HepG2 (cell line): ENCODE results near the gene COBLL1.

Experiments used
- ETV5 ChIP-seq: IDR thresholded peaks from 2 replicates; pipeline ENCODE4 v1.6.1; 2018; ENCODE audit warnings: missing biosample characterization, missing genetic modification reagents, inconsistent platforms, borderline replicate concordance
- EZH2 ChIP-seq: conservative IDR thresholded peaks from 2 replicates; pipeline ENCODE4 v1.6.1; 2012; ENCODE audit warnings: mild to moderate bottlenecking, low read depth, low read length, moderate library complexity
- MYC ChIP-seq: sonication (generic); formaldehyde crosslinking; IDR thresholded peaks from 2 replicates; pipeline ENCODE4 v1.9.0; 2021; ENCODE audit warnings: missing genetic modification reagents, borderline replicate concordance
- MZF1 ChIP-seq: sonication (generic); formaldehyde crosslinking; IDR thresholded peaks from 2 replicates; pipeline ENCODE4 v1.8.1; 2023; ENCODE audit warnings: mild to moderate bottlenecking, missing genetic modification reagents, borderline replicate concordance
- NFYB ChIP-seq: sonication (generic); formaldehyde crosslinking; IDR thresholded peaks from 2 replicates; pipeline ENCODE4 v1.4.0; 2020; ENCODE audit warnings: missing genetic modification reagents
- NR1H2 ChIP-seq: sonication (generic); formaldehyde crosslinking; IDR thresholded peaks from 2 replicates; pipeline ENCODE4 v1.8.1; 2022; ENCODE audit warnings: low read depth, missing genetic modification reagents, borderline replicate concordance
- POLR2A ChIP-seq, 2 experiments: IDR thresholded peaks; 2 replicates each; pipeline ENCODE4 v1.6.1; 2011; ENCODE audit warnings: low read depth in 2 of 2, low read length in 2 of 2, mild to moderate bottlenecking in 1 of 2, moderate library complexity in 1 of 2; ENCODE audit not compliant: insufficient read depth in 1 of 2
- POLR2AphosphoS5 ChIP-seq: IDR thresholded peaks from 2 replicates; pipeline ENCODE4 v1.6.1; 2012; ENCODE audit warnings: low read depth, low read length
- ZNF558 ChIP-seq: sonication (generic); formaldehyde crosslinking; IDR thresholded peaks from 2 replicates; pipeline ENCODE4 v1.9.0; 2022; ENCODE audit warnings: mild to moderate bottlenecking, missing genetic modification reagents, borderline replicate concordance
- TF ChIP-seq, protein P1 (sequence below): sonication (generic); formaldehyde crosslinking; IDR thresholded peaks from 2 replicates; pipeline ENCODE4 v1.5.0; 2020; ENCODE audit warnings: mild to moderate bottlenecking, missing genetic modification reagents, moderate library complexity
- TF ChIP-seq, protein P2 (sequence below), 2 experiments: fragments of 450-650 bp in 1 of 2; sonication (generic) in 1 of 2; formaldehyde crosslinking in 1 of 2; IDR thresholded peaks; 2 replicates each; pipeline versions ENCODE4 v1.6.1 to v1.8.0; 2016 to 2022; ENCODE audit warnings: antibody characterized with exemption in 1 of 2, mild to moderate bottlenecking in 1 of 2, missing genetic modification reagents in 1 of 2
- TF ChIP-seq, protein P3 (sequence below), 2 experiments: IDR thresholded peaks; 2 replicates each; pipeline ENCODE4 v1.6.1; 2011 to 2012; ENCODE audit warnings: low read length in 2 of 2, borderline replicate concordance in 1 of 2, low read depth in 1 of 2, mild to moderate bottlenecking in 1 of 2, moderate library complexity in 1 of 2
- TF ChIP-seq, protein P4 (sequence below): sonication (generic); formaldehyde crosslinking; IDR thresholded peaks from 2 replicates; pipeline ENCODE4 v1.4.0; 2020; ENCODE audit warnings: missing genetic modification reagents

DNA sequence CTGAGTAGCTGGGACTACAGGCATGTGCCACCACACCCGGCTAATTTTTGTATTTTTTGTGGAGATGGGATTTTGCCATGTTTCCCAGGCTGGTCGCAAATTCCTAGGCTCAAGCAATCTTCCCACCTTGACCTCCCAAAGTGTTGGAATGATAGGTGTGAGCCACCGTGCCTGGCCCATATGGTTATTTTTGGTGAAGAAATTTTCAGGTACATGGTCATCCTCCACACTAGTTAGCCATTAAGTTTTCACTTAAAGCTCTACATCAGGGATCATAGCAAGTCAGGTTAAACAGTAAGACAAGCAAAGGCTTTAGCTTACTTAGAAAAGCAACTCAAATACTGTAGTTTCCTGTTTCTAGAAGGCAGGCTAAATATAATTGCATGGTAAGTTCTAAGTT is 116.1 kb downstream of the COBLL1 start:
- TF ChIP-seq, protein P1, sequence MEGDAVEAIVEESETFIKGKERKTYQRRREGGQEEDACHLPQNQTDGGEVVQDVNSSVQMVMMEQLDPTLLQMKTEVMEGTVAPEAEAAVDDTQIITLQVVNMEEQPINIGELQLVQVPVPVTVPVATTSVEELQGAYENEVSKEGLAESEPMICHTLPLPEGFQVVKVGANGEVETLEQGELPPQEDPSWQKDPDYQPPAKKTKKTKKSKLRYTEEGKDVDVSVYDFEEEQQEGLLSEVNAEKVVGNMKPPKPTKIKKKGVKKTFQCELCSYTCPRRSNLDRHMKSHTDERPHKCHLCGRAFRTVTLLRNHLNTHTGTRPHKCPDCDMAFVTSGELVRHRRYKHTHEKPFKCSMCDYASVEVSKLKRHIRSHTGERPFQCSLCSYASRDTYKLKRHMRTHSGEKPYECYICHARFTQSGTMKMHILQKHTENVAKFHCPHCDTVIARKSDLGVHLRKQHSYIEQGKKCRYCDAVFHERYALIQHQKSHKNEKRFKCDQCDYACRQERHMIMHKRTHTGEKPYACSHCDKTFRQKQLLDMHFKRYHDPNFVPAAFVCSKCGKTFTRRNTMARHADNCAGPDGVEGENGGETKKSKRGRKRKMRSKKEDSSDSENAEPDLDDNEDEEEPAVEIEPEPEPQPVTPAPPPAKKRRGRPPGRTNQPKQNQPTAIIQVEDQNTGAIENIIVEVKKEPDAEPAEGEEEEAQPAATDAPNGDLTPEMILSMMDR (CRISPR knock-in tag): no peak
- TF ChIP-seq EZH2 (no peak), MZF1 (CRISPR knock-in tag) (no peak), NR1H2 (CRISPR knock-in tag) (no peak), NFYB (CRISPR knock-in tag) (no peak), MYC (CRISPR knock-in tag) (no peak), ETV5 (CRISPR knock-in tag) (no peak), POLR2A (IDR thresholded peaks at IDR 0.05; ENCODE audit: insufficient read depth in 1 of 2, low read depth in 2 of 2, low read length in 2 of 2) (no peak), POLR2AphosphoS5 (no peak), ZNF558 (CRISPR knock-in tag) (no peak)
- TF ChIP-seq, protein P2, sequence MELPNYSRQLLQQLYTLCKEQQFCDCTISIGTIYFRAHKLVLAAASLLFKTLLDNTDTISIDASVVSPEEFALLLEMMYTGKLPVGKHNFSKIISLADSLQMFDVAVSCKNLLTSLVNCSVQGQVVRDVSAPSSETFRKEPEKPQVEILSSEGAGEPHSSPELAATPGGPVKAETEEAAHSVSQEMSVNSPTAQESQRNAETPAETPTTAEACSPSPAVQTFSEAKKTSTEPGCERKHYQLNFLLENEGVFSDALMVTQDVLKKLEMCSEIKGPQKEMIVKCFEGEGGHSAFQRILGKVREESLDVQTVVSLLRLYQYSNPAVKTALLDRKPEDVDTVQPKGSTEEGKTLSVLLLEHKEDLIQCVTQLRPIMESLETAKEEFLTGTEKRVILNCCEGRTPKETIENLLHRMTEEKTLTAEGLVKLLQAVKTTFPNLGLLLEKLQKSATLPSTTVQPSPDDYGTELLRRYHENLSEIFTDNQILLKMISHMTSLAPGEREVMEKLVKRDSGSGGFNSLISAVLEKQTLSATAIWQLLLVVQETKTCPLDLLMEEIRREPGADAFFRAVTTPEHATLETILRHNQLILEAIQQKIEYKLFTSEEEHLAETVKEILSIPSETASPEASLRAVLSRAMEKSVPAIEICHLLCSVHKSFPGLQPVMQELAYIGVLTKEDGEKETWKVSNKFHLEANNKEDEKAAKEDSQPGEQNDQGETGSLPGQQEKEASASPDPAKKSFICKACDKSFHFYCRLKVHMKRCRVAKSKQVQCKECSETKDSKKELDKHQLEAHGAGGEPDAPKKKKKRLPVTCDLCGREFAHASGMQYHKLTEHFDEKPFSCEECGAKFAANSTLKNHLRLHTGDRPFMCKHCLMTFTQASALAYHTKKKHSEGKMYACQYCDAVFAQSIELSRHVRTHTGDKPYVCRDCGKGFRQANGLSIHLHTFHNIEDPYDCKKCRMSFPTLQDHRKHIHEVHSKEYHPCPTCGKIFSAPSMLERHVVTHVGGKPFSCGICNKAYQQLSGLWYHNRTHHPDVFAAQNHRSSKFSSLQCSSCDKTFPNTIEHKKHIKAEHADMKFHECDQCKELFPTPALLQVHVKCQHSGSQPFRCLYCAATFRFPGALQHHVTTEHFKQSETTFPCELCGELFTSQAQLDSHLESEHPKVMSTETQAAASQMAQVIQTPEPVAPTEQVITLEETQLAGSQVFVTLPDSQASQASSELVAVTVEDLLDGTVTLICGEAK (IDR thresholded peaks at IDR 0.05): no peak
- TF ChIP-seq, protein P2 (CRISPR knock-in tag; IDR thresholded peaks at IDR 0.05): no peak
- TF ChIP-seq, protein P3, sequence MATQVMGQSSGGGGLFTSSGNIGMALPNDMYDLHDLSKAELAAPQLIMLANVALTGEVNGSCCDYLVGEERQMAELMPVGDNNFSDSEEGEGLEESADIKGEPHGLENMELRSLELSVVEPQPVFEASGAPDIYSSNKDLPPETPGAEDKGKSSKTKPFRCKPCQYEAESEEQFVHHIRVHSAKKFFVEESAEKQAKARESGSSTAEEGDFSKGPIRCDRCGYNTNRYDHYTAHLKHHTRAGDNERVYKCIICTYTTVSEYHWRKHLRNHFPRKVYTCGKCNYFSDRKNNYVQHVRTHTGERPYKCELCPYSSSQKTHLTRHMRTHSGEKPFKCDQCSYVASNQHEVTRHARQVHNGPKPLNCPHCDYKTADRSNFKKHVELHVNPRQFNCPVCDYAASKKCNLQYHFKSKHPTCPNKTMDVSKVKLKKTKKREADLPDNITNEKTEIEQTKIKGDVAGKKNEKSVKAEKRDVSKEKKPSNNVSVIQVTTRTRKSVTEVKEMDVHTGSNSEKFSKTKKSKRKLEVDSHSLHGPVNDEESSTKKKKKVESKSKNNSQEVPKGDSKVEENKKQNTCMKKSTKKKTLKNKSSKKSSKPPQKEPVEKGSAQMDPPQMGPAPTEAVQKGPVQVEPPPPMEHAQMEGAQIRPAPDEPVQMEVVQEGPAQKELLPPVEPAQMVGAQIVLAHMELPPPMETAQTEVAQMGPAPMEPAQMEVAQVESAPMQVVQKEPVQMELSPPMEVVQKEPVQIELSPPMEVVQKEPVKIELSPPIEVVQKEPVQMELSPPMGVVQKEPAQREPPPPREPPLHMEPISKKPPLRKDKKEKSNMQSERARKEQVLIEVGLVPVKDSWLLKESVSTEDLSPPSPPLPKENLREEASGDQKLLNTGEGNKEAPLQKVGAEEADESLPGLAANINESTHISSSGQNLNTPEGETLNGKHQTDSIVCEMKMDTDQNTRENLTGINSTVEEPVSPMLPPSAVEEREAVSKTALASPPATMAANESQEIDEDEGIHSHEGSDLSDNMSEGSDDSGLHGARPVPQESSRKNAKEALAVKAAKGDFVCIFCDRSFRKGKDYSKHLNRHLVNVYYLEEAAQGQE (IDR thresholded peaks at IDR 0.05; ENCODE audit: borderline replicate concordance in 1 of 2, low read depth in 1 of 2, low read length in 2 of 2): no peak
- TF ChIP-seq, protein P4, sequence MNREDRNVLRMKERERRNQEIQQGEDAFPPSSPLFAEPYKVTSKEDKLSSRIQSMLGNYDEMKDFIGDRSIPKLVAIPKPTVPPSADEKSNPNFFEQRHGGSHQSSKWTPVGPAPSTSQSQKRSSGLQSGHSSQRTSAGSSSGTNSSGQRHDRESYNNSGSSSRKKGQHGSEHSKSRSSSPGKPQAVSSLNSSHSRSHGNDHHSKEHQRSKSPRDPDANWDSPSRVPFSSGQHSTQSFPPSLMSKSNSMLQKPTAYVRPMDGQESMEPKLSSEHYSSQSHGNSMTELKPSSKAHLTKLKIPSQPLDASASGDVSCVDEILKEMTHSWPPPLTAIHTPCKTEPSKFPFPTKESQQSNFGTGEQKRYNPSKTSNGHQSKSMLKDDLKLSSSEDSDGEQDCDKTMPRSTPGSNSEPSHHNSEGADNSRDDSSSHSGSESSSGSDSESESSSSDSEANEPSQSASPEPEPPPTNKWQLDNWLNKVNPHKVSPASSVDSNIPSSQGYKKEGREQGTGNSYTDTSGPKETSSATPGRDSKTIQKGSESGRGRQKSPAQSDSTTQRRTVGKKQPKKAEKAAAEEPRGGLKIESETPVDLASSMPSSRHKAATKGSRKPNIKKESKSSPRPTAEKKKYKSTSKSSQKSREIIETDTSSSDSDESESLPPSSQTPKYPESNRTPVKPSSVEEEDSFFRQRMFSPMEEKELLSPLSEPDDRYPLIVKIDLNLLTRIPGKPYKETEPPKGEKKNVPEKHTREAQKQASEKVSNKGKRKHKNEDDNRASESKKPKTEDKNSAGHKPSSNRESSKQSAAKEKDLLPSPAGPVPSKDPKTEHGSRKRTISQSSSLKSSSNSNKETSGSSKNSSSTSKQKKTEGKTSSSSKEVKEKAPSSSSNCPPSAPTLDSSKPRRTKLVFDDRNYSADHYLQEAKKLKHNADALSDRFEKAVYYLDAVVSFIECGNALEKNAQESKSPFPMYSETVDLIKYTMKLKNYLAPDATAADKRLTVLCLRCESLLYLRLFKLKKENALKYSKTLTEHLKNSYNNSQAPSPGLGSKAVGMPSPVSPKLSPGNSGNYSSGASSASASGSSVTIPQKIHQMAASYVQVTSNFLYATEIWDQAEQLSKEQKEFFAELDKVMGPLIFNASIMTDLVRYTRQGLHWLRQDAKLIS (CRISPR knock-in tag): no peak
